HCT116 (cell line): ENCODE data around the gene NUMB. TPM values are rescaled to one million over a fixed set of nuclear protein-coding genes. Genes with fewer than 3 reads are reported as not detected.
"Not testable (repeated sequence)": the region's sequence is repeated elsewhere in the genome, so short reads cannot be mapped to it uniquely, and the experiment has no call there.

Source experiments
- ATAC-seq: fragments of 200-7000 bp; cut with Tn5 transposase; 2 replicates; pipeline ENCODE4 v1.9.1; 2020; ENCODE audit warnings: mild to moderate bottlenecking, moderate library complexity
- BruUV-seq: library from RNA; stranded (reverse); fragments of 400-500 nt; replicated peaks from 2 replicates; lab custom pipeline; 2021; lab: Mats Ljungman, UMichigan
- CTCF ChIA-PET: fragments of 300-600 bp; sonication (Branson Sonifier 250); formaldehyde crosslinking; loops from one replicate; lab custom pipeline; 2021; ENCODE audit warnings: antibody characterized with exemption; lab: Charles Lee
- POLR2A ChIA-PET: fragments of 300-600, 350-600 bp; sonication (Branson Sonifier 250); formaldehyde crosslinking; loops from one replicate; lab custom pipeline; 2021; ENCODE audit warnings: antibody characterized with exemption; lab: Charles Lee
- RAD21 ChIA-PET, 2 experiments: fragments of 300-600 bp; sonication (Branson Sonifier 250); formaldehyde crosslinking; loops; one replicate each; lab custom pipeline; 2023; ENCODE audit warnings: low total read pairs in 2 of 2; ENCODE audit not compliant: uncharacterized antibody in 2 of 2, unreplicated experiment in 2 of 2, low non-redundant PET in 1 of 2; lab: Charles Lee
- DNase-seq: peaks from one replicate; pipeline ENCODE4 v3.0.0-alpha.2; 2010; ENCODE audit warnings: low read depth, low spot score
- H2AFZ ChIP-seq: fragments of 200-600 bp; shearing (Covaris generic), sonication (generic); 2 replicates; pipeline ENCODE4 v1.6.1; 2017; ENCODE audit warnings: low read depth, mixed run types, mixed read lengths, antibody characterized with exemption, low read length; ENCODE audit not compliant: poor library complexity, severe bottlenecking
- H3K27ac ChIP-seq: 2 replicates; pipeline ENCODE4 v1.5.1; 2012; ENCODE audit warnings: low read depth, low read length
- H3K27me3 ChIP-seq: fragments of 200-600 bp; sonication (generic); 2 replicates; pipeline ENCODE4 v1.6.1; 2016; ENCODE audit warnings: mixed run types, low read length, mixed read lengths; ENCODE audit not compliant: insufficient read depth
- H3K36me3 ChIP-seq, 2 experiments: fragments of 200-500 bp in 1 of 2; fragments of 200-600 bp in 1 of 2; sonication (Bioruptor generic) in 1 of 2; sonication (generic) in 1 of 2; 2 replicates each; pipeline versions ENCODE4 v1.5.1 to v1.6.1; 2014 to 2016; ENCODE audit warnings: low read length in 2 of 2, inconsistent platforms in 1 of 2, mixed read lengths in 1 of 2, mixed run types in 1 of 2; ENCODE audit not compliant: insufficient read depth in 2 of 2, control insufficient read depth in 1 of 2
- H3K4me1 ChIP-seq, 2 experiments: fragments of 200-600 bp in 1 of 2; sonication (generic) in 1 of 2; 2 replicates each; pipeline versions ENCODE4 v1.5.1 to v1.6.1; 2012 to 2017; ENCODE audit warnings: low read length in 2 of 2, inconsistent platforms in 1 of 2, mild to moderate bottlenecking in 1 of 2, mixed read lengths in 1 of 2, mixed run types in 1 of 2, moderate library complexity in 1 of 2; ENCODE audit not compliant: insufficient read depth in 2 of 2, control insufficient read depth in 1 of 2
- H3K4me2 ChIP-seq: fragments of 200-600 bp; sonication (generic); 2 replicates; pipeline ENCODE4 v1.6.1; 2017; ENCODE audit warnings: mixed run types, low read length, mixed read lengths
- H3K4me3 ChIP-seq, 2 experiments: fragments of 200-600 bp in 1 of 2; sonication (generic) in 1 of 2; replicated peaks in 1 of 2; 2 replicates each; pipeline ENCODE4 v1.5.1; 2011 to 2016; ENCODE audit warnings: low read length in 2 of 2, control low read depth in 1 of 2, low read depth in 1 of 2, mild to moderate bottlenecking in 1 of 2, mixed read lengths in 1 of 2, mixed run types in 1 of 2
- H3K79me2 ChIP-seq: fragments of 200-600 bp; sonication (generic); 2 replicates; pipeline ENCODE4 v1.6.1; 2017; ENCODE audit warnings: mild to moderate bottlenecking, mixed run types, low read length, moderate library complexity, mixed read lengths; ENCODE audit not compliant: insufficient read depth
- H3K9ac ChIP-seq: fragments of 200-600 bp; sonication (generic); 2 replicates; pipeline ENCODE4 v1.6.1; 2016; ENCODE audit warnings: low read length, mixed read lengths
- H3K9me2 ChIP-seq: fragments of 200-600 bp; sonication (generic), shearing (Covaris generic); 2 replicates; pipeline ENCODE4 v1.6.1; 2017; ENCODE audit warnings: mixed run types, mild to moderate bottlenecking, moderate library complexity; ENCODE audit not compliant: insufficient read depth
- H3K9me3 ChIP-seq, 2 experiments: fragments of 200-500 bp in 1 of 2; fragments of 200-600 bp in 1 of 2; sonication (Bioruptor generic) in 1 of 2; sonication (generic) in 1 of 2; 2 replicates each; pipeline ENCODE4 v1.6.1; 2014 to 2017; ENCODE audit warnings: low read length in 2 of 2, mixed read lengths in 2 of 2, inconsistent platforms in 1 of 2, low read depth in 1 of 2, mild to moderate bottlenecking in 1 of 2, mixed run types in 1 of 2, moderate library complexity in 1 of 2; ENCODE audit not compliant: control insufficient read depth in 1 of 2, insufficient read depth in 1 of 2
- H4K20me1 ChIP-seq: fragments of 200-600 bp; sonication (generic), shearing (Covaris generic); 2 replicates; pipeline ENCODE4 v1.6.1; 2017; ENCODE audit warnings: mixed run types, mild to moderate bottlenecking, moderate library complexity; ENCODE audit not compliant: insufficient read depth
- EGR1 ChIP-seq: IDR thresholded peaks from 2 replicates; pipeline ENCODE4 v1.6.1; 2012; ENCODE audit warnings: low read depth
- ELF1 ChIP-seq: IDR thresholded peaks from 2 replicates; pipeline ENCODE4 v1.6.1; 2012; ENCODE audit warnings: low read depth, borderline replicate concordance
- EZH2 ChIP-seq: fragments of 200-600 bp; sonication (generic); IDR thresholded peaks from 2 replicates; pipeline ENCODE4 v1.6.1; 2017; ENCODE audit warnings: antibody characterized with exemption, mixed run types
- EZH2phosphoT487 ChIP-seq: fragments of 200-600 bp; IDR thresholded peaks from 2 replicates; pipeline ENCODE4 v1.6.1; 2018; ENCODE audit warnings: antibody characterized with exemption, borderline replicate concordance
- FOSL1 ChIP-seq: IDR thresholded peaks from 2 replicates; pipeline ENCODE4 v1.6.1; 2012; ENCODE audit warnings: low read depth
- JUND ChIP-seq: IDR thresholded peaks from 2 replicates; pipeline ENCODE4 v1.6.1; 2012
- YY1 ChIP-seq: IDR thresholded peaks from 2 replicates; pipeline ENCODE4 v1.6.1; 2011; ENCODE audit warnings: low read length, low read depth, moderate library complexity, mild to moderate bottlenecking; ENCODE audit not compliant: insufficient replicate concordance; ENCODE audit errors: extremely low read depth
- ZBTB33 ChIP-seq: IDR thresholded peaks from 2 replicates; pipeline ENCODE4 v1.6.1; 2011; ENCODE audit warnings: mild to moderate bottlenecking, low read length, moderate library complexity; ENCODE audit not compliant: insufficient replicate concordance; ENCODE audit errors: extremely low read depth
- ZFX ChIP-seq: fragments of 450-650 bp; IDR thresholded peaks from 2 replicates; pipeline ENCODE4 v1.6.1; 2017
- intact Hi-C: fragments of 100-400 bp; cut with micrococcal nuclease; formaldehyde crosslinking; loops from 2 replicates; pipeline ENCODE4 v1.10.0; 2022
- total RNA-seq: library from RNA; stranded (reverse); gene quantifications from one replicate; pipeline ENCODE4 v1.2.1, GENCODE V29; 2021; ENCODE audit not compliant: unreplicated experiment

NUMB gene
- total RNA-seq, 1 experiment from 2014 or later = 43.0 TPM

- no peak overlapping the region for H3K4me3 ChIP-seq
- H2AFZ ChIP-seq = no peak overlapping the region
- no peak overlapping the region for H3K27ac ChIP-seq
- TF ChIP-seq ZFX (no peak), ELF1 (no peak), EZH2phosphoT487 (no peak)
- no peak overlapping the region for H3K4me2 ChIP-seq
- no peaks in the 10 kb centered on the region for H3K9me2 ChIP-seq
- POLR2A ChIA-PET = interaction anchor here (0.7 to 1.3 kb wide), 2 partner anchors 90 to 437 kb away, joined by 3 read pairs; no protein-coding TSS in a partner anchor
- intact Hi-C loops = no loop called here
- H3K79me2 ChIP-seq = no peaks in the 10 kb centered on the region
- H3K4me1 ChIP-seq = no peaks in the 10 kb centered on the region
- ATAC-seq (no peak), DNase-seq (no peak)
- RAD21 ChIA-PET = no interaction called here
- H3K36me3 ChIP-seq = no peaks in the 10 kb centered on the region
- no peaks in the 10 kb centered on the region for H3K9me3 ChIP-seq
- no peak overlapping the region for H3K9ac ChIP-seq
- no peaks in the 10 kb centered on the region for H3K27me3 ChIP-seq
- CTCF ChIA-PET = no interaction called here
- H4K20me1 ChIP-seq = no peaks in the 10 kb centered on the region
- no TSS peak for BruUV-seq
These were observed 98.9 kb downstream of the NUMB start for GRCh38 chr14:73359445-73359844.

GRCh38 chr14:73358187-73358586 lies 100.2 kb downstream of the NUMB start:
- Histone ChIP-seq H3K9me3 (no peaks in the 10 kb centered on the region), H3K79me2 (no peaks in the 10 kb centered on the region), H2AFZ (no peak overlapping the region), H3K27ac (no peak overlapping the region), H3K4me3 (no peak overlapping the region), H3K4me2 (no peak overlapping the region), H3K9ac (no peak overlapping the region), H3K27me3 (no peaks in the 10 kb centered on the region), H3K9me2 (no peaks in the 10 kb centered on the region)
- no peak for ATAC-seq
- intact Hi-C loops = no loop called here
- no TSS peak for BruUV-seq
- DNase-seq = no peak
- TF ChIP-seq JUND (no peak), FOSL1 (no peak), EGR1 (no peak), ELF1 (no peak), ZBTB33 (no peak), YY1 (no peak), EZH2 (no peak)
- TF ChIP-seq, all 23 proteins: peak for 0
- Histone ChIP-seq H4K20me1 (no peaks in the 10 kb centered on the region), H3K36me3 (no peaks in the 10 kb centered on the region), H3K4me1 (no peaks in the 10 kb centered on the region)
- ChIA-PET RAD21 (no interaction called here), CTCF (no interaction called here), POLR2A (no interaction called here)

DNA sequence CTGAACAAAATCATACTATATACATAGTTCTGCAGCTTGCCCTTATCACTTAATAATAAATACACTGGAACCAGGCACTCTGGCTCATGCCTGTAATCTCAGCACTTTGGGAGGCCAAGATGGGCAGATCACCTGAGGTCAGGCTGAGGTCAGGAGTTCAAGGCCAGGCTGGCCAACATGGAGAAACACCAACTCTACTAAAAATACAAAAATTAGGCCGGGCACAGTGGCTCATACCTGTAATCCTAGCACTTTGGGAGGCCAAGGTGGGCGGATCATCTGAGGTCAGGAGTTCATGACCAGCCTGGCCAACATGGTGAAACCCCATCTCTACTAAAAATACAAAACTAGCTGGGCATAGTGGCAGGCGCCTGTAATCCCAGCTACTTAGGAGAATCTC lies 109.3 kb downstream of the NUMB start:
- POLR2A ChIA-PET = not testable (repeated sequence)

More for the DNA sequence above, 109.3 kb downstream of the NUMB start:
- H3K36me3 ChIP-seq, H3K4me1 ChIP-seq, H3K9me3 ChIP-seq, CTCF ChIA-PET, ATAC-seq, H3K79me2 ChIP-seq, H3K9ac ChIP-seq, RAD21 ChIA-PET, H4K20me1 ChIP-seq, H3K4me2 ChIP-seq, H3K9me2 ChIP-seq, DNase-seq, H3K4me3 ChIP-seq, intact Hi-C loops, H3K27me3 ChIP-seq, BruUV-seq, H3K27ac ChIP-seq, H2AFZ ChIP-seq: not testable (repeated sequence)
